Small intestine (tissue), 7 donors: ENCODE measurements around the gene CNIH1. TPM values are rescaled to one million over a fixed set of nuclear protein-coding genes. Genes with fewer than 3 reads are reported as not detected.
"Not testable (repeated sequence)": the region's sequence is repeated elsewhere in the genome, so short reads cannot be mapped to it uniquely, and the experiment has no call there.

Experiments
- DNase-seq, 2 donors: peaks; one replicate each; pipeline versions ENCODE4 v3.0.0 to v3.0.0-alpha.2; 2013
- FAIRE-seq: peaks from 2 replicates; lab custom pipeline; 2012; peaks lifted over from hg19 to GRCh38; lab: Jason Lieb, UNC
- H3K27ac ChIP-seq, 3 donors: one replicate each; pipeline ENCODE4 v1.5.1; 2013; ENCODE audit warnings: low read length in 2 of 3, mild to moderate bottlenecking in 2 of 3, control low read depth in 1 of 3, inconsistent platforms in 1 of 3, low read depth in 1 of 3, moderate library complexity in 1 of 3
- H3K27me3 ChIP-seq, 3 donors: one replicate each; pipeline ENCODE4 v1.6.1; 2013; ENCODE audit warnings: low read length in 3 of 3, inconsistent platforms in 1 of 3; ENCODE audit not compliant: control insufficient read depth in 3 of 3, insufficient read depth in 3 of 3
- H3K36me3 ChIP-seq, 3 donors: one replicate each; pipeline ENCODE4 v1.6.1; 2013; ENCODE audit warnings: low read length in 3 of 3, inconsistent platforms in 1 of 3, low read depth in 1 of 3, mild to moderate bottlenecking in 1 of 3, moderate library complexity in 1 of 3; ENCODE audit not compliant: control insufficient read depth in 3 of 3, insufficient read depth in 2 of 3
- H3K4me1 ChIP-seq, 3 donors: one replicate each; pipeline ENCODE4 v1.6.1; 2013; ENCODE audit warnings: low read length in 2 of 3, inconsistent platforms in 1 of 3, low read depth in 1 of 3, mild to moderate bottlenecking in 1 of 3, moderate library complexity in 1 of 3; ENCODE audit not compliant: control insufficient read depth in 3 of 3, insufficient read depth in 2 of 3
- H3K4me3 ChIP-seq, 3 donors: one replicate each; pipeline ENCODE4 v1.5.1; 2013; ENCODE audit warnings: low read length in 3 of 3, control low read depth in 1 of 3, inconsistent platforms in 1 of 3, low read depth in 1 of 3, mild to moderate bottlenecking in 1 of 3, moderate library complexity in 1 of 3
- H3K9me3 ChIP-seq, 2 donors: one replicate each; pipeline ENCODE4 v1.6.1; 2013; ENCODE audit warnings: low read depth in 1 of 2, low read length in 1 of 2; ENCODE audit not compliant: control insufficient read depth in 2 of 2, insufficient read depth in 1 of 2
- WGBS, 3 donors: extraction: QIAGEN DNeasy Blood & Tissue Kit; methylation state at CpG; one replicate each; pipeline ENCODE4 v1.1.7; 2013; 5-methylcytosine and 5-hydroxymethylcytosine counted together
- polyA plus RNA-seq, 4 donors: library from polyadenylated mRNA; stranded (reverse) in 3 of 4; unstranded in 1 of 4; fragments of 200-250 nt in 3 of 4; fragments of 120-200 nt in 1 of 4; gene quantifications; one replicate each; pipeline versions ENCODE4 v1.2.1 to v1.2.3, GENCODE V29; 2013
- donor health status: healthy with polysubstance abuse.
- donor health status: control.
- donor health status: control.
- donor health status: Bipolar disorder and iron deficiency.
- donor health status: healthy.

Gene CNIH1
- polyA plus RNA-seq, 4 donors = 70.7 to 203 (median 163) TPM

DNA sequence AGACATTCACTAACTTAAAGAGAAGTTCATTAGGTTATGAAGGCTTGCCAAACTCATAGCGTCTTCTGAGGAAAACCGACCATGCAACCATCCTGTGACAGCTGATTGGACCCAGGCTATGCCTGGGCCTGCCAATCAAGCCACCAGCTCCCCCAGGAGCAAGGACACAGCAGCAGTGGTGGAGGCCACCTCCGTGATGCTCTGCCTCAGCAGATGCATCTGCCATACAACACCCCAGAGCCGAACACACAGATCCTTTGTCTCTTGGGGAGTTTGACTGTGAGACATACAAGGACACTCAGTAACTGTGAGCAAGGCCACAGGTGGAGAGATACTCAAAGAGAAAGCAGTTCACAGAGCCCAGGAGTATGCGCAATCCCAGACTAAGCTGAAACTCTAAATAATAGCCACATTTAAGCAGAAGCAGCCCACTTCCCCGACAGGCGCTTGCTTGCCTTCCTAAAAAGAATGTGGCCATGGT is 10.0 kb upstream of the CNIH1 start:
- Histone ChIP-seq H3K4me1 (peaks cover 4 to 13% (median 4%) of the 10 kb centered on the region in 3 donors), H3K36me3 (no peaks in the 10 kb centered on the region), H3K9me3 (no peaks in the 10 kb centered on the region), H3K4me3 (no peak overlapping the region), H3K27ac (no peak overlapping the region), H3K27me3 (no peaks in the 10 kb centered on the region)
- FAIRE-seq = no peak
- WGBS, 3 donors = 91 to 95% (median 92%) methylated on average over 7 of the region's 7 CpGs
- no peak for DNase-seq

DNA sequence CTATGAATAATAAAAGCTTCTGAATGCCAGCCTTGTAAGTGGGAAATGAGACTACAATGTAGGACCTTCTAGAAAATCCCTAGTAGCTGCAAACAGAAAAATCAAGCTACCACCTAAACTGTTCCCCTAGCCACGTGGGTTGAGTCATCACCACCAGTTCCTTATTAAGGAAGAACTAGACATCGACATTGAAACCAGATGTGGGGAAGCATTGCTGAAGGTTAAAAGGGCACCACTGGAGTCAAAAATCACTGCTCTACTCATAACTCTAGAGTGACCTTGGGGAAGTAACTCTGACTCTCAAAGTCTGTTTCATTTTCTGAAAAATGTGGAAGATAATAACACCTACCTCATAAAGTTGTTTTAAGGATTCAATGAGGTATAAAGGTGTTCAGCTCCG is 9.4 kb upstream of the CNIH1 start:
- H3K9me3 ChIP-seq = no peaks in the 10 kb centered on the region
- FAIRE-seq (no peak), DNase-seq (no peak)
- peaks cover 4 to 16% (median 6%) of the 10 kb centered on the region in 3 donors for H3K4me1 ChIP-seq
- no peak overlapping the region for H3K4me3 ChIP-seq
- no peak overlapping the region for H3K27ac ChIP-seq
- 57 to 67% (median 63%) methylated on average over 3 of the region's 3 CpGs for WGBS, 3 donors
- no peaks in the 10 kb centered on the region for H3K27me3 ChIP-seq
- no peaks in the 10 kb centered on the region for H3K36me3 ChIP-seq

DNA sequence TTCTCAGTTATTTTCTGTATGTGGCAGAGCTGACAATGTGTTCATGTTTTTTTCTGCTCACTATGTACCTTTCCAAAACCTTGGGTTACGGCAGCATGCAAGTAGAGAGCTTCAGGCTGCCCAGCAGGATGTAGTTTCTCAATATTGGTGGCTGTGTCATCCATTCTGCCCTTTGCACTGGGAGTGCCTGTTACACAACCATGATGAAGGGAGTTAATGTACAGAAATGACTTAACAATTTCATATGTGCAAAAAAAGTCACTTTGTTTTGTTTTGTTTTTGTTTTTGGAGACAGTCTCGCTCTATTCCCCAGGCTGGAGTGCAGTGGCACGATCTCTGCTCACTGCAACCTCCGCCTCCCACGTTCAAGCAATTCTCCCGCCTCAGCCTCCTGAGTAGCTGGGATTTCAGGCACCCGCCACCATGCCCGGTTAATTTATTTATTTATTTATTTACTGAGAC is 6.1 kb upstream of the CNIH1 start:
- no peaks in the 10 kb centered on the region for H3K27me3 ChIP-seq
- peaks cover 4 to 16% (median 6%) of the 10 kb centered on the region in 3 donors for H3K4me1 ChIP-seq
- no peak for FAIRE-seq
- H3K9me3 ChIP-seq = no peaks in the 10 kb centered on the region
- DNase-seq = peak; percentile 94 to 95
- H3K36me3 ChIP-seq = no peaks in the 10 kb centered on the region
- WGBS, 3 donors = 16 to 59% (median 49%) methylated on average over 8 of the region's 8 CpGs
- peak overlapping the region; percentile 65 to 81 (median 75) for H3K27ac ChIP-seq
- H3K4me3 ChIP-seq = no peak overlapping the region

DNA sequence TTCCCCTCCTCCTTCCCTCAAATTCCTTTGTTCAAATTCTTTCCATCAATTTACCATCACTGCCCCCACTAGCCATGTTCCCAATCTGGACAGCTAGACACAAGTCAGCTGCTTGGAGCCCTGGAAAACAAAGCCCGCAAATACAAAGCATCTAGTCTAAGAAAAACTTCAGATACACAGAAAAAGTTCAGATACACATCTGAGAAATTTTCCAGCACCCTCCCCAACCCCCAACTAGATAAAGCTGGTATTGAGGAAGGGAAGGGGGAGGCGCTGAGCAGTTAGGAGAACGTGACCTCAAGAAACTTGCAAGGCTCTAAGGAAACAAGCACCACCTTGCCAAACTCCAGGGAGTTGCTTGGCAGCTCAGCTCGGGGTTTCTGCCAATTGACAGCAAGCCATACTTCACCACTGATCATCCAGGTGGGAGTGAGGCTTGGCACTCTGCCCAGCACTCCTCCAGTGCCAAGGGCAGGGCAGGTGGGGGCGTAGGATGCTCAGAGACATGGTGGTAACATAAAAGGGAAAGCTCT is 5.1 kb upstream of the CNIH1 start:
- peak overlapping the region; percentile 65 to 80 (median 75) for H3K27ac ChIP-seq
- H3K36me3 ChIP-seq = no peaks in the 10 kb centered on the region
- DNase-seq = peak; percentile 29 to 53
- peaks cover 4 to 16% (median 6%) of the 10 kb centered on the region in 3 donors for H3K4me1 ChIP-seq
- 20 to 30% (median 24%) methylated on average over 5 of the region's 5 CpGs for WGBS, 3 donors
- H3K27me3 ChIP-seq = no peaks in the 10 kb centered on the region
- no peak overlapping the region for H3K4me3 ChIP-seq
- H3K9me3 ChIP-seq = no peaks in the 10 kb centered on the region
- FAIRE-seq = no peak

DNA sequence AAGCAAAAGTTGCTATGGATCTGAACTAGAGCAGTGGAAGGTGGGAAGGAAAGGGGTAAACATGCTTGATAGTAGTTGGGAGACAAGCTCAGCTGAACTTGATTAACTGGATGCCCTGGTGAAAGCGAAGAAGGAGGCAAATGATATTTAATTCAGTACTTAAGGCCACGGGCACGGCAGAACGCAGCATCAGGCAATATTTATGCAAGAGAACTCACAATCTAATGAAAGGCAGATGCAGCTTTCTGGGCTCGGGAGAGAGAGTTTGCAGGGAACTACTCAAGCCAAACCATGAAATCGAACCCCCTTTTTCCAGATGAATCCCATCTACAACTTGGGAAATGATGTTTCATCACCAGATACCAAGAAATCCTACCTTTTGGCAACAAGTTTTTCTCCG is 3.5 kb upstream of the CNIH1 start:
- Histone ChIP-seq H3K9me3 (no peaks in the 10 kb centered on the region), H3K27ac (no peak overlapping the region), H3K4me1 (peaks cover 4 to 16% (median 10%) of the 10 kb centered on the region in 3 donors), H3K27me3 (no peaks in the 10 kb centered on the region), H3K36me3 (no peaks in the 10 kb centered on the region), H3K4me3 (no peak overlapping the region)
- DNase-seq (no peak), FAIRE-seq (no peak)
- WGBS, 3 donors = 91 to 93% (median 92%) methylated on average over 7 of the region's 7 CpGs

DNA sequence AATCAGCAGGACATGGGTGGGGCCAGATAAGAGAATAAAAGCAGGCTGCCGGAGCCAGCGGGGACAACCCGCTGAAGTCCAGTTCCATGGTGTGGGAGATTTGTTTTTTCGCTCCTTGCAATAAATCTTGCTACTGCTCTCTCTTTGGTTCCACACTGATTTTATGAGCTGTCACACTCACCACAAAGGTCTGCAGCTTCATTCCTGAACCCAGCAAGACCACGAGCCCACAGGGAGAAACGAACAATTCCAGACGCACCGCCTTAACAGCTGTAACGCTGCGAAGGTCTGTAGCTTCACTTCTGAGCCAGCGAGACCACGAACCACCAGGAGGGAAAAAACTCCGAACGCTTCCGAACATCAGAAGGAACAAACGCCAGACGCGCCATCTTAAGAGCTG is 2.8 kb upstream of the CNIH1 start:
- Histone ChIP-seq H3K27ac (no peak overlapping the region), H3K9me3 (no peaks in the 10 kb centered on the region), H3K27me3 (no peaks in the 10 kb centered on the region), H3K36me3 (no peaks in the 10 kb centered on the region), H3K4me3 (no peak overlapping the region), H3K4me1 (peaks cover 4 to 16% (median 10%) of the 10 kb centered on the region in 3 donors)
- no peak for FAIRE-seq
- 86 to 94% (median 93%) methylated on average over 18 of the region's 18 CpGs for WGBS, 3 donors
- no peak for DNase-seq

DNA sequence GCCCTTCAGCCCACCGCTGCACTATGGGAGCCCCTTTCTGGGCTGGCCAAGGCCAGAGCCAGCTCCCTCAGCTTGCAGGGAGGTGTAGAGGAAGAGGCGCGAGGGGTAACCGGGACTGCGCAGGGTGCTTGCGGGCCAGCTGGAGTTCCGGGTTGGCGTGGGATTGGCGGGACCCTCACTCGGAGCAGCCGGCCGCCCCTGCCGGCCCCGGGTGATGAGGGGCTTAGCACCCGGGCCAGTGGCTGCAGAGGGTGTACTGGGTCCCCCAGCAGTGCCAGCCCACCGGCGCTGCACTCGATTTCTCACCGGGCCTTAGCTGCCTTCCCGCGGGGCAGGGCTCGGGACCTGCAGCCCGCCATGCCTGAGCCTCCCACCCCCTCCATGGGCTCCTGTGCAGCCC is 1.8 kb upstream of the CNIH1 start:
- not testable (repeated sequence) for FAIRE-seq, H3K4me3 ChIP-seq, H3K9me3 ChIP-seq, H3K36me3 ChIP-seq, H3K27ac ChIP-seq, DNase-seq, H3K27me3 ChIP-seq
- WGBS, 3 donors = 97 to 98% (median 97%) methylated on average over 15 to 22 of the region's 23 CpGs
- H3K4me1 ChIP-seq = peaks cover 4 to 16% (median 10%) of the 10 kb centered on the region in 3 donors

DNA sequence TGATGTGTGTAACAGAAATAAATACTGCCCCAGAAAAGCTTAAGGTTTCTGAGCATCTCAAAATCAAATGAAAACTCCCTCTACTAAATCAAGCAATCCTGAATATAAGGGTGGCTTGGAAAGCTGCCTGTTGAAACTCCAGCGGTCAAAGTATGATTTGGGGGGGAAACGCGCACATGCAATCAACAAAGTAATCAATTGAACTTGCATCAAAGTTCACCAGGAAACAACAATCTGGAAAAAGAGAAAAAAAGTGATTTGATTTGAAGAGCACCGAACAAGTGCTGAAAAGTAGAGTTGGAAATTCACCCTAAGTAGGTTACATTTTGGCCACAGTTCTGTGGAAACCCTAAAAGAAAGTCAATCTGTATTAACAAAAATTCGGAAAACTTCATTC is 700 bp downstream of the CNIH1 start:
- WGBS, 3 donors = 1 to 3% (median 2%) methylated on average over 5 of the region's 5 CpGs
- peak overlapping the region; percentile 68 to 77 (median 76) for H3K4me3 ChIP-seq
- no peaks in the 10 kb centered on the region for H3K36me3 ChIP-seq
- H3K27me3 ChIP-seq = no peaks in the 10 kb centered on the region
- H3K4me1 ChIP-seq = peaks cover 2 to 4% (median 3%) of the 10 kb centered on the region in 3 donors
- no peak for FAIRE-seq
- no peaks in the 10 kb centered on the region for H3K9me3 ChIP-seq
- peak; percentile 45 to 60 for DNase-seq
- peak overlapping the region; percentile 91 to 94 (median 92) for H3K27ac ChIP-seq
